A172 (cell line): ENCODE data around the gene JOSD2. TPM values are rescaled to one million over a fixed set of nuclear protein-coding genes. Genes with fewer than 3 reads are reported as not detected.
A peak's percentile ranks its signal among the peaks of the same experiment; 100 is the strongest.

Experiments
- DNase-seq: peaks from one replicate; pipeline ENCODE4 v3.0.0-alpha.2; 2015; ENCODE audit warnings: low spot score
- total RNA-seq: library from RNA; depleted of rRNA; stranded (reverse); fragments of >200 nt; shearing (Covaris generic); gene quantifications from 2 replicates; pipeline ENCODE4 v1.2.3, GENCODE V29; 2014

The JOSD2 gene
- total RNA-seq, 1 experiment from 2014 or later = 38.4 TPM

GRCh38 chr19:50496189-50497021 is 14.6 kb downstream of the JOSD2 start:
- DNase-seq = peak; percentile 25

GRCh38 chr19:50495020-50495531 is 15.9 kb downstream of the JOSD2 start:
- no peak for DNase-seq

- DNase-seq = no peak
These were observed 16.6 kb downstream of the JOSD2 start for GRCh38 chr19:50494186-50495019.

GRCh38 chr19:50493171-50493570 is 17.8 kb downstream of the JOSD2 start:
- DNase-seq = no peak

GRCh38 chr19:50492303-50493052 is 18.5 kb downstream of the JOSD2 start:
- DNase-seq = no peak

GRCh38 chr19:50490991-50491472 is 20.0 kb downstream of the JOSD2 start:
- DNase-seq = no peak

GRCh38 chr19:50490411-50490811 is 20.6 kb downstream of the JOSD2 start:
- no peak for DNase-seq

GRCh38 chr19:50489461-50490011 is 21.5 kb downstream of the JOSD2 start:
- no peak for DNase-seq

- DNase-seq = no peak
These were observed 22.4 kb downstream of the JOSD2 start for GRCh38 chr19:50488389-50489194.

GRCh38 chr19:50486823-50487515 is 24.0 kb downstream of the JOSD2 start:
- peak; percentile 16 for DNase-seq

GRCh38 chr19:50485284-50485955 is 25.6 kb downstream of the JOSD2 start:
- DNase-seq = no peak

GRCh38 chr19:50482916-50483315 is 28.1 kb downstream of the JOSD2 start:
- DNase-seq = no peak

GRCh38 chr19:50482271-50482855 is 28.6 kb downstream of the JOSD2 start:
- no peak for DNase-seq

- no peak for DNase-seq
These were observed 29.4 kb downstream of the JOSD2 start for GRCh38 chr19:50481351-50482149.

GRCh38 chr19:50480281-50481111 is 30.5 kb downstream of the JOSD2 start:
- no peak for DNase-seq

- DNase-seq = no peak
These were observed 31.2 kb downstream of the JOSD2 start for GRCh38 chr19:50479761-50480251.
